Neural cell (in vitro differentiated cells): ENCODE measurements around the gene EHMT1. TPM values are rescaled to one million over a fixed set of nuclear protein-coding genes. Genes with fewer than 3 reads are reported as not detected.

Experiments used
- H2AFZ ChIP-seq: fragments of 200-600, 300-800 bp; sonication (generic), shearing (Covaris generic); 2 replicates; pipeline ENCODE4 v1.6.0; 2014; ENCODE audit warnings: low read depth, mild to moderate bottlenecking, antibody characterized with exemption, low read length, moderate library complexity
- H3F3A ChIP-seq: fragments of 200-600 bp; shearing (Covaris generic); 2 replicates; pipeline ENCODE4 v1.6.1; 2016; ENCODE audit warnings: mild to moderate bottlenecking, moderate library complexity, mixed read lengths, antibody characterized with exemption, low read length; ENCODE audit not compliant: insufficient read depth, poor library complexity, severe bottlenecking
- H3K27ac ChIP-seq: fragments of 200-600, 300-800 bp; sonication (generic), shearing (Covaris generic); 2 replicates; pipeline ENCODE4 v1.5.1; 2014; ENCODE audit warnings: mild to moderate bottlenecking, low read length, moderate library complexity
- H3K27me3 ChIP-seq: fragments of 300-800, 200-600 bp; sonication (generic), shearing (Covaris generic); 2 replicates; pipeline ENCODE4 v1.6.0; 2014; ENCODE audit warnings: mild to moderate bottlenecking, low read depth, low read length, moderate library complexity; ENCODE audit not compliant: insufficient read depth
- H3K36me3 ChIP-seq: fragments of 300-800, 200-600 bp; sonication (generic), shearing (Covaris generic); 2 replicates; pipeline ENCODE4 v1.5.1; 2014; ENCODE audit warnings: mild to moderate bottlenecking, antibody characterized with exemption, low read length, moderate library complexity; ENCODE audit not compliant: insufficient read depth
- H3K4me2 ChIP-seq: fragments of 300-800, 200-600 bp; sonication (generic), shearing (Covaris generic); 2 replicates; pipeline ENCODE4 v1.6.0; 2014; ENCODE audit warnings: mild to moderate bottlenecking, low read length
- H3K4me3 ChIP-seq: fragments of 300-800, 200-600 bp; sonication (generic), shearing (Covaris generic); 2 replicates; pipeline ENCODE4 v1.5.1; 2014; ENCODE audit warnings: mild to moderate bottlenecking, low read length, moderate library complexity
- H3K79me2 ChIP-seq: fragments of 200-600 bp; shearing (Covaris generic); replicated peaks from 2 replicates; pipeline ENCODE4 v1.6.0; 2014; ENCODE audit warnings: mild to moderate bottlenecking, low read length, moderate library complexity; ENCODE audit not compliant: insufficient read depth
- H3K9ac ChIP-seq: fragments of 300-800, 200-600 bp; sonication (generic), shearing (Covaris generic); 2 replicates; pipeline ENCODE4 v1.6.1; 2016; ENCODE audit warnings: mild to moderate bottlenecking, low read length, mixed read lengths
- H3K9me2 ChIP-seq: fragments of 200-600 bp; shearing (Covaris generic); 2 replicates; pipeline ENCODE4 v1.6.1; 2016; ENCODE audit warnings: mild to moderate bottlenecking, low read length, mixed read lengths; ENCODE audit not compliant: insufficient read depth
- H3K9me3 ChIP-seq: fragments of 200-600, 300-800 bp; sonication (generic), shearing (Covaris generic); 2 replicates; pipeline ENCODE4 v1.6.1; 2016; ENCODE audit warnings: mild to moderate bottlenecking, mixed run types, low read length, moderate library complexity, mixed read lengths
- H4K20me1 ChIP-seq: fragments of 200-600 bp; shearing (Covaris generic); 2 replicates; pipeline ENCODE4 v1.6.1; 2016; ENCODE audit warnings: mild to moderate bottlenecking, mixed run types; ENCODE audit not compliant: insufficient read depth
- EP300 ChIP-seq: fragments of 450-650 bp; conservative IDR thresholded peaks from 2 replicates; pipeline ENCODE4 v1.6.1; 2014; ENCODE audit warnings: antibody characterized with exemption, mild to moderate bottlenecking, moderate library complexity; ENCODE audit not compliant: poor library complexity, severe bottlenecking
- EZH2 ChIP-seq: fragments of 200-600, 300-800 bp; shearing (Covaris generic), sonication (generic); IDR thresholded peaks from 2 replicates; pipeline ENCODE4 v1.6.1; 2014; ENCODE audit warnings: antibody characterized with exemption, low read length, borderline replicate concordance, mild to moderate bottlenecking; ENCODE audit not compliant: insufficient read depth, poor library complexity, severe bottlenecking
- MXI1 ChIP-seq: fragments of 450-650 bp; conservative IDR thresholded peaks from 2 replicates; pipeline ENCODE4 v1.6.1; 2014; ENCODE audit warnings: antibody characterized with exemption, mild to moderate bottlenecking; ENCODE audit not compliant: poor library complexity, severe bottlenecking
- POLR2AphosphoS5 ChIP-seq: IDR thresholded peaks from 2 replicates; pipeline ENCODE4 v1.6.1; 2012
- RAD21 ChIP-seq: fragments of 450-650 bp; conservative IDR thresholded peaks from 2 replicates; pipeline ENCODE4 v1.6.1; 2014; ENCODE audit warnings: antibody characterized with exemption, mild to moderate bottlenecking, moderate library complexity
- SMC3 ChIP-seq: fragments of 450-650 bp; conservative IDR thresholded peaks from 2 replicates; pipeline ENCODE4 v1.6.1; 2014; ENCODE audit warnings: antibody characterized with exemption, mild to moderate bottlenecking, moderate library complexity; ENCODE audit not compliant: poor library complexity
- TAF1 ChIP-seq: IDR thresholded peaks from 2 replicates; pipeline ENCODE4 v1.6.1; 2012; ENCODE audit warnings: low read depth
- polyA plus RNA-seq: library from polyadenylated mRNA; depleted of rRNA; stranded (reverse); fragments of >200 nt; gene quantifications from 2 replicates; pipeline ENCODE4 v1.2.3, GENCODE V29; 2014
- TF ChIP-seq, protein P1 (sequence below): IDR thresholded peaks from 2 replicates; pipeline ENCODE4 v1.6.1; 2012; ENCODE audit warnings: borderline replicate concordance
- TF ChIP-seq, protein P2 (sequence below): fragments of 450-650 bp; IDR thresholded peaks from 2 replicates; pipeline ENCODE4 v1.5.1; 2014; ENCODE audit warnings: antibody characterized with exemption, mild to moderate bottlenecking, moderate library complexity; ENCODE audit not compliant: poor library complexity, severe bottlenecking

EHMT1 gene
- polyA plus RNA-seq, 1 donor from 2014 or later, result 53.0 TPM

DNA sequence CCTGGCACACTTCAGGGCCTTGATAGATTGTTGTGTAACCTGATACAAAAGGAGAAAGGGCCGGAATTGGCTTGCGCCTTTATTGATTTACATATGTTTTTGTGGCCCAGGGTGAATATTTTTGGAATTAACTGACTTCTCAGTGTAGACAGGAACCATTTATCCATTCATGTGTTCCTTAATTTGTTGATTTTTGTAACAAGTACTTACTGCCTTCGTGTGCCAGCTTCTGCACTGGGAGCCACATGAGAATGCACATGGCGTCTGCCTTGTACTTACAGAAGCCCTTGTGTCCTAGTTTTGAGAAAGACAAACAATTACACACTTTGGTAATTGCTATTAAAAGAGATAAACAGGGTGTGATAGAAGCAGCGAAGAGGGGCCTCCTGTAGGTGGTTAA is 26.4 kb downstream of the EHMT1 start:
- Histone ChIP-seq H3K4me2 (no peak overlapping the region), H3K4me3 (no peak overlapping the region), H3K27ac (no peak overlapping the region), H4K20me1 (no peaks in the 10 kb centered on the region), H3K9ac (no peak overlapping the region), H3K9me3 (no peaks in the 10 kb centered on the region), H3K79me2 (peaks cover 55% of the 10 kb centered on the region), H2AFZ (no peak overlapping the region), H3K27me3 (no peaks in the 10 kb centered on the region), H3K36me3 (no peaks in the 10 kb centered on the region), H3F3A (no peaks in the 10 kb centered on the region), H3K9me2 (no peaks in the 10 kb centered on the region)
- no peak for TF ChIP-seq TAF1
- TF ChIP-seq, protein P1, sequence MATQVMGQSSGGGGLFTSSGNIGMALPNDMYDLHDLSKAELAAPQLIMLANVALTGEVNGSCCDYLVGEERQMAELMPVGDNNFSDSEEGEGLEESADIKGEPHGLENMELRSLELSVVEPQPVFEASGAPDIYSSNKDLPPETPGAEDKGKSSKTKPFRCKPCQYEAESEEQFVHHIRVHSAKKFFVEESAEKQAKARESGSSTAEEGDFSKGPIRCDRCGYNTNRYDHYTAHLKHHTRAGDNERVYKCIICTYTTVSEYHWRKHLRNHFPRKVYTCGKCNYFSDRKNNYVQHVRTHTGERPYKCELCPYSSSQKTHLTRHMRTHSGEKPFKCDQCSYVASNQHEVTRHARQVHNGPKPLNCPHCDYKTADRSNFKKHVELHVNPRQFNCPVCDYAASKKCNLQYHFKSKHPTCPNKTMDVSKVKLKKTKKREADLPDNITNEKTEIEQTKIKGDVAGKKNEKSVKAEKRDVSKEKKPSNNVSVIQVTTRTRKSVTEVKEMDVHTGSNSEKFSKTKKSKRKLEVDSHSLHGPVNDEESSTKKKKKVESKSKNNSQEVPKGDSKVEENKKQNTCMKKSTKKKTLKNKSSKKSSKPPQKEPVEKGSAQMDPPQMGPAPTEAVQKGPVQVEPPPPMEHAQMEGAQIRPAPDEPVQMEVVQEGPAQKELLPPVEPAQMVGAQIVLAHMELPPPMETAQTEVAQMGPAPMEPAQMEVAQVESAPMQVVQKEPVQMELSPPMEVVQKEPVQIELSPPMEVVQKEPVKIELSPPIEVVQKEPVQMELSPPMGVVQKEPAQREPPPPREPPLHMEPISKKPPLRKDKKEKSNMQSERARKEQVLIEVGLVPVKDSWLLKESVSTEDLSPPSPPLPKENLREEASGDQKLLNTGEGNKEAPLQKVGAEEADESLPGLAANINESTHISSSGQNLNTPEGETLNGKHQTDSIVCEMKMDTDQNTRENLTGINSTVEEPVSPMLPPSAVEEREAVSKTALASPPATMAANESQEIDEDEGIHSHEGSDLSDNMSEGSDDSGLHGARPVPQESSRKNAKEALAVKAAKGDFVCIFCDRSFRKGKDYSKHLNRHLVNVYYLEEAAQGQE, result no peak

DNA sequence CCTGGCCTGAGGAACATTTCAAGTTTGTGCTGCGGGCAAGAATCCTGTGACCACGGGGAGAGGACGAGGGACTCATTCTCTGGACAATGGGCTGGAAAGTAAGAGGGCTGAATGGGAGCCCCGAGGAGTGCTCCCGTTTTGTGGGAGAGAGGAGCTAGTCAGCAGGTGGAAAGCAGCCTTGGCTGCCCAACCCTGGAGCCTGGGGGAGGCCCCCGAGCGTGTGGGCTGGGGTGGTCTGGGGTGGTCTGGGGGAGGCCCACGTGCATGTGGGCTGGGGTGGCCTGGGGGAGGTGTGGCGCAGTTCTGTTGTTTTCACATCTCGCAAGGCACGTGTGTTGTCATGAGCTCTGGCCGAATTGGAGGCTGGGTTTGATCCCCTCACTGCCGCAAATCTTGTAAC is 27.5 kb downstream of the EHMT1 start:
- Histone ChIP-seq H3F3A (no peaks in the 10 kb centered on the region), H3K4me3 (no peak overlapping the region), H3K27ac (no peak overlapping the region), H3K9me3 (no peaks in the 10 kb centered on the region), H3K9me2 (no peaks in the 10 kb centered on the region), H2AFZ (no peak overlapping the region), H3K4me2 (no peak overlapping the region), H3K27me3 (no peaks in the 10 kb centered on the region), H3K36me3 (no peaks in the 10 kb centered on the region), H3K79me2 (peaks cover 55% of the 10 kb centered on the region), H4K20me1 (no peaks in the 10 kb centered on the region), H3K9ac (no peak overlapping the region)
- no peak for TF ChIP-seq EZH2
- TF ChIP-seq, protein P2, sequence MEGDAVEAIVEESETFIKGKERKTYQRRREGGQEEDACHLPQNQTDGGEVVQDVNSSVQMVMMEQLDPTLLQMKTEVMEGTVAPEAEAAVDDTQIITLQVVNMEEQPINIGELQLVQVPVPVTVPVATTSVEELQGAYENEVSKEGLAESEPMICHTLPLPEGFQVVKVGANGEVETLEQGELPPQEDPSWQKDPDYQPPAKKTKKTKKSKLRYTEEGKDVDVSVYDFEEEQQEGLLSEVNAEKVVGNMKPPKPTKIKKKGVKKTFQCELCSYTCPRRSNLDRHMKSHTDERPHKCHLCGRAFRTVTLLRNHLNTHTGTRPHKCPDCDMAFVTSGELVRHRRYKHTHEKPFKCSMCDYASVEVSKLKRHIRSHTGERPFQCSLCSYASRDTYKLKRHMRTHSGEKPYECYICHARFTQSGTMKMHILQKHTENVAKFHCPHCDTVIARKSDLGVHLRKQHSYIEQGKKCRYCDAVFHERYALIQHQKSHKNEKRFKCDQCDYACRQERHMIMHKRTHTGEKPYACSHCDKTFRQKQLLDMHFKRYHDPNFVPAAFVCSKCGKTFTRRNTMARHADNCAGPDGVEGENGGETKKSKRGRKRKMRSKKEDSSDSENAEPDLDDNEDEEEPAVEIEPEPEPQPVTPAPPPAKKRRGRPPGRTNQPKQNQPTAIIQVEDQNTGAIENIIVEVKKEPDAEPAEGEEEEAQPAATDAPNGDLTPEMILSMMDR, result no peak
- no peak for TF ChIP-seq MXI1
- TF ChIP-seq, protein P1, result no peak
- no peak for TF ChIP-seq POLR2AphosphoS5
- TF ChIP-seq SMC3, result no peak
- no peak for TF ChIP-seq RAD21
- no peak for TF ChIP-seq EP300
- no peak for TF ChIP-seq TAF1
